Fibroblast of skin of abdomen (primary cell): ENCODE results near the gene SLC35A3.
A peak's percentile ranks its signal among the peaks of the same experiment; 100 is the strongest.
"Not testable (repeated sequence)": the region's sequence is repeated elsewhere in the genome, so short reads cannot be mapped to it uniquely, and the experiment has no call there.

Experiments used
- DNase-seq: peaks from one replicate; pipeline ENCODE4 v3.0.0-alpha.2; 2013

SLC35A3 gene

GRCh38 chr1:100036718-100037655 lies 67.2 kb downstream of the SLC35A3 start:
- DNase-seq = peak; percentile 14

- DNase-seq = no peak
Observed at GRCh38 chr1:100037656-100037926, 67.8 kb downstream of the SLC35A3 start.

- DNase-seq = peak; percentile 83
Observed at GRCh38 chr1:100037927-100038659, 68.3 kb downstream of the SLC35A3 start.

GRCh38 chr1:100038660-100039287 lies 69.0 kb downstream of the SLC35A3 start:
- DNase-seq = peak; percentile 60

- DNase-seq = no peak
Observed at GRCh38 chr1:100039591-100039990, 69.8 kb downstream of the SLC35A3 start.

GRCh38 chr1:100045206-100045605 lies 75.4 kb downstream of the SLC35A3 start:
- DNase-seq = no peak

- DNase-seq = not testable (repeated sequence)
Observed at GRCh38 chr1:100047235-100047708, 77.5 kb downstream of the SLC35A3 start.

- no peak for DNase-seq
Observed at GRCh38 chr1:100050139-100050538, 80.3 kb downstream of the SLC35A3 start.

- DNase-seq = no peak
Observed at GRCh38 chr1:100051401-100051800, 81.6 kb downstream of the SLC35A3 start.

- DNase-seq = no peak
Observed at GRCh38 chr1:100051893-100052292, 82.1 kb downstream of the SLC35A3 start.

GRCh38 chr1:100053119-100053518 lies 83.3 kb downstream of the SLC35A3 start:
- DNase-seq = no peak

GRCh38 chr1:100053727-100054126 lies 83.9 kb downstream of the SLC35A3 start:
- no peak for DNase-seq

GRCh38 chr1:100061681-100062080 lies 91.9 kb downstream of the SLC35A3 start:
- no peak for DNase-seq

- DNase-seq = no peak
Observed at GRCh38 chr1:100065183-100065968, 95.6 kb downstream of the SLC35A3 start.

- no peak for DNase-seq
Observed at GRCh38 chr1:100065969-100066227, 96.1 kb downstream of the SLC35A3 start.

GRCh38 chr1:100070201-100070939 lies 100.6 kb downstream of the SLC35A3 start:
- no peak for DNase-seq

GRCh38 chr1:100073531-100073930 lies 103.7 kb downstream of the SLC35A3 start:
- DNase-seq = no peak

- DNase-seq = no peak
Observed at GRCh38 chr1:100074604-100075395, 105.0 kb downstream of the SLC35A3 start.

- DNase-seq = no peak
Observed at GRCh38 chr1:100075773-100076172, 106.0 kb downstream of the SLC35A3 start.

- no peak for DNase-seq
Observed at GRCh38 chr1:100076319-100076718, 106.5 kb downstream of the SLC35A3 start.

GRCh38 chr1:100076744-100077143 lies 106.9 kb downstream of the SLC35A3 start:
- no peak for DNase-seq
